Measurements from ENCODE around the gene TPSG1.
"Not testable (repeated sequence)": the region's sequence is repeated elsewhere in the genome, so short reads cannot be mapped to it uniquely, and the experiment has no call there.

TPSG1 gene

DNA sequence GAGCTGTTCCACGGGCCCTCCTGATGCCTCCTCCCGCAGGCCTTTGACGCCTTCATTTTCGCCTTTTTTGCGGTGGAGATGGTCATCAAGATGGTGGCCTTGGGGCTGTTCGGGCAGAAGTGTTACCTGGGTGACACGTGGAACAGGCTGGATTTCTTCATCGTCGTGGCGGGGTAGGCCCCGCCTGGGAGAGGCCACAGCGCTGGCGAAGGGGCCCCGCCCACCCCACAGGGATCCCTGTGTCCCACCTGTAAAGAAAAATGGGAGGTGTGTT, 29.7 kb downstream of the TPSG1 start:
- Histone ChIP-seq H3K27me3 (ENCODE audit: control insufficient read depth, insufficient read depth, low read length, poor library complexity, severe bottlenecking) (no peaks in the 10 kb centered on the region), H3K4me3 (ENCODE audit: insufficient read depth, low read depth, low read length) (no peak overlapping the region), H3K27ac (ENCODE audit: insufficient read depth, low read depth, low read length, poor library complexity, severe bottlenecking) (no peak overlapping the region), H3K36me3 (ENCODE audit: control insufficient read depth, insufficient read depth, low read length) (no peaks in the 10 kb centered on the region), H3K9me3 (ENCODE audit: control insufficient read depth, low read length) (no peaks in the 10 kb centered on the region), H3K4me1 (ENCODE audit: control insufficient read depth, insufficient read depth, low read length) (peaks cover 6% of the 10 kb centered on the region)
- 90 to 92% methylated on average over 14 of the region's 14 CpGs for WGBS, 2 experiments

DNA sequence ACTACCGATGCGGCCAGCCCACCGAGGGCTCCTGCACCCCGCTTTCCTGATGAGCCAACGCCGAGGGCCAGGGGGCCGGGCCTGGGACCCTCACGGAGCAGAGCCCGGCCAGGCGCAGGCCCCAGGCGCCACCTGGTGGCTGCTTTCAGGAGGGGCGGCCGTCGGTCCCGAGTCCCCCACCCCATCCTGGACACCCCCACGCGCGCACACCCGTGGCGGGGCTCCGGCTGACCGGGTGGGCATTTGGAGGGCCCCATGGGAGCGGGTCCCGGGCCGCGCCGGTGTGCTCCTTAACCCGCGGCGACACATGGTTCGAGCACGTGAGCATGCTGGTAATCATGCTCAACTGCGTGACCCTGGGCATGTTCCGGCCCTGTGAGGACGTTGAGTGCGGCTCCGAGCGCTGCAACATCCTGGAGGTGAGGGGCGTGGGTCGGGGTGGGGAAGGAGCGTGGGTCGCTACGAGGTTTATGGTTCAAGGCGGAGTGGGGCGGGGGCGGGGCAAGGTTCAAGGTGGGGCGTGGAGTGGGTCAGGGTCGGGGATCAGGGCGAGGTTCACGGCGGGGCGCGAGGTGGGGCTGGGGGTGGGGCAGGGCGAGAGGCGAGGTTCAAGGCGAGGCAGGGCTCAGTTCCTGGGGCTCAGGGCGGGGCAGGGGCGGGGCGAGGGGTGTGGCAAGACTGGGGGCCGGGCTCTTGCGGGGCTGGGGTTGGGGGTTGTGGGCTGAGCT, 30.2 kb downstream of the TPSG1 start:
- no peak overlapping the region for H3K27ac ChIP-seq (ENCODE audit: insufficient read depth, low read depth, low read length, poor library complexity, severe bottlenecking)
- no peaks in the 10 kb centered on the region for H3K36me3 ChIP-seq (ENCODE audit: control insufficient read depth, insufficient read depth, low read length)
- 71% methylated on average over 61 of the region's 61 CpGs for WGBS, 2 experiments
- H3K4me1 ChIP-seq (ENCODE audit: control insufficient read depth, insufficient read depth, low read length) = peaks cover 6% of the 10 kb centered on the region
- no peaks in the 10 kb centered on the region for H3K27me3 ChIP-seq (ENCODE audit: control insufficient read depth, insufficient read depth, low read length, poor library complexity, severe bottlenecking)
- H3K4me3 ChIP-seq (ENCODE audit: insufficient read depth, low read depth, low read length) = no peak overlapping the region
- no peaks in the 10 kb centered on the region for H3K9me3 ChIP-seq (ENCODE audit: control insufficient read depth, low read length)

DNA sequence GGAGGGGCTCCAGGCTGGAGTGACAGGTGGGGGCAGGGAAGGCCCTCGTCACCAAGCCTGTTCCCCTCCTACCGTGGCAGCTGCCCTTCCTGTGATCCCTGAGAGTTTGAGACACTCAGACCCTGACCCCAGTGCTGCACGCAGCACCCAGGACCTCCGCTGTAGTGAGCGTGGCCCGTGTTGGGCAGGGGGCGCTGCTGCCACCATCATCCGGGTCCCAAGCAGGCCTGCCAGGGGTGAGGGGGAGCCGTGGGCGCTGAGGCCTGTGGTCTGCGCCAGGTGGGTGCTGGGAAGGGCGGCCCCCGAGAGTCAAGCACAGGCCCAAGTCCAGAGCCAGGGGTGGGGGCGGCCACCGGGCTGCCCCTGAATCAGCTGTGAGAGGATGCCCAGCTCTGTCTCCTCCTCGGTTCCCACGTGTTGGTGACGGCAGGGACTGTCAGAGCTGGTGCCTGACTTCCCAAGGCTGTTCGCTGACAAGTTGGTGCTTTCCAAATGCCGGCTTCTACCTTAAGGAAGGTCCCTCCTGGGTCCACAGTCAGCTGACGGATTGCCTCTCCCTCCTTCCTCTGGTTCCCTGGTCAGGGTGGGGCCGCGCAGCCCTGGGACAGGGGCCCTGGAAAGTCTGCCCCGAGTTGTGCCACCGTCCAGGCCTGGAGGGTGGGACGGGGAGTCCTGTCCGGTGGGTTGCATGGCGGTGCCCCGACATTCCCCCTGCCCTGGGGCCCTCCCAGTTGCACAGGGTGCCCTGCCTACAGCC, 31.1 kb downstream of the TPSG1 start:
- Histone ChIP-seq H3K4me1 (ENCODE audit: control insufficient read depth, insufficient read depth, low read length) (peaks cover 6% of the 10 kb centered on the region), H3K27ac (ENCODE audit: insufficient read depth, low read depth, low read length, poor library complexity, severe bottlenecking) (no peak overlapping the region), H3K27me3 (ENCODE audit: control insufficient read depth, insufficient read depth, low read length, poor library complexity, severe bottlenecking) (no peaks in the 10 kb centered on the region), H3K36me3 (ENCODE audit: control insufficient read depth, insufficient read depth, low read length) (no peaks in the 10 kb centered on the region), H3K4me3 (ENCODE audit: insufficient read depth, low read depth, low read length) (no peak overlapping the region), H3K9me3 (ENCODE audit: control insufficient read depth, low read length) (no peaks in the 10 kb centered on the region)
- WGBS, 2 experiments = 86 to 87% methylated on average over 29 of the region's 29 CpGs

DNA sequence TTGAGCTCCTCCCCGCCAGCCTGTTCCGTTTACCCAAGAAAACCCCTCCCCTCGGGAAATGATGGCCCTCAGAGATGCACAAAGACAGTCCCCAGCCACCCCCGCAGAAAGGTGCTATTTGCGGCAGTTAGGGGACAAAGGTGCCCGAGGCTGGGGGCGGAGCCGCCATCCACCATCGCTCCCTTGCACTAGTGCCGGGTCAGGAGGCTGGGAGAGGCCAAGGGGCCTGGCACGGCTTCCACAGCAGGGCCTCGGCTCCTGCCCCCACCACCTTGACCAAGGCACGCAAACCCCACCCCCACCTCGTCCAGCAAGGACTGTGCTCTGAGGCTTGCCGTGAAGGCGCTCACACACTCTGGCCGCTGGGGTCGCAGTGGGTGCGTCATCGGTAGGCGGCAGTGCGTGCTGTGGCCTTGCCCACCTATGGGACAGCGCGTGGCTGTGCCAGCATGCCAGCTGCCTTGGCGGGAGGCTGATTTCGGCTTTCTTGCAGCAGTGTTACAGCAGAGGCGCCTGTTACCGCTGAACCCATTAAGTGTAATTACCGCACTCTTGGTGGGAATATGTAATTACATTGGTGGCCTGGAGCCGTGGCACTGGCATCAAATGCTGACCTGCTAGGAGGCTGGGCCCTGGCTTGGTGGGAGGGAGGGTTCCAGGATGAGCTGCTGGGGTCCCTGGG, 31.8 kb downstream of the TPSG1 start:
- H3K27ac ChIP-seq (ENCODE audit: insufficient read depth, low read depth, low read length, poor library complexity, severe bottlenecking) = no peak overlapping the region
- peaks cover 6% of the 10 kb centered on the region for H3K4me1 ChIP-seq (ENCODE audit: control insufficient read depth, insufficient read depth, low read length)
- 88 to 89% methylated on average over 30 of the region's 30 CpGs for WGBS, 2 experiments
- H3K4me3 ChIP-seq (ENCODE audit: insufficient read depth, low read depth, low read length) = no peak overlapping the region
- H3K36me3 ChIP-seq (ENCODE audit: control insufficient read depth, insufficient read depth, low read length) = no peaks in the 10 kb centered on the region
- no peaks in the 10 kb centered on the region for H3K27me3 ChIP-seq (ENCODE audit: control insufficient read depth, insufficient read depth, low read length, poor library complexity, severe bottlenecking)
- H3K9me3 ChIP-seq (ENCODE audit: control insufficient read depth, low read length) = no peaks in the 10 kb centered on the region

DNA sequence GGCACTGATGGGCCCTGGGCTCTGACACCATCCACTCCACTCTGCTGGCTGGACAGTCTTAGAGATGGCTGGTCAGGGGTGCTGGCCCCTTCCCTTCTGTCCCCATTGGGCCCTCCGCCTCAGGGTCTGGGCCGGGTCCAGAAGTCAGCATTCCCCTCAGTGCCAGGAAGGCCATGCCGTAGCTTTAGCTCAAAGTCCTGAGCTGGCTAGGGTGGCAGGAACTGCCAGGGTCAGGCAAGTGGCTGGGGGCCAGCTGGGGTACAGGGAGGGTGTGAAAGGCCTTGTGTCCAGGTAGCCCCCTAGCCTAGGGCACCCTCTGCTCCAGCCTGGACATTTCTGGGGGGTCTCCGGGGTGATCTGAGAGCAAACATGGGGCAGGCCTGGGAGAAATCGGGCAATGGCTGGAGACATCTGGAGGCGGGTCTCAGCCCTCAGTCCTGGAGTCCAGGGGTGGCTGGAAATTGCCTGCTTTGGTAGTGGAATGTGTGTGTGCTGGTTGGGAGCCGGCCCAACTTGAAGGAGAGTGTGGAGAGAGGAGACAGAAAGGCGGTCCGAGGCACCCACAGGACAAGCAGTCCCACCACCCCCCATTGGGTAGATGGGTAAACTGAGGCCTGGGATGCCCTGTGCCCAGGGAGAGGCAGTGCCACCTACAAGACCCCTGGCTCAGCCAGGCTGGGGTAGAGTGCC, 32.5 kb downstream of the TPSG1 start:
- H3K27me3 ChIP-seq (ENCODE audit: control insufficient read depth, insufficient read depth, low read length, poor library complexity, severe bottlenecking) = no peaks in the 10 kb centered on the region
- no peak overlapping the region for H3K4me3 ChIP-seq (ENCODE audit: insufficient read depth, low read depth, low read length)
- H3K27ac ChIP-seq (ENCODE audit: insufficient read depth, low read depth, low read length, poor library complexity, severe bottlenecking) = no peak overlapping the region
- 91 to 95% methylated on average over 9 of the region's 9 CpGs for WGBS, 2 experiments
- H3K4me1 ChIP-seq (ENCODE audit: control insufficient read depth, insufficient read depth, low read length) = peaks cover 6% of the 10 kb centered on the region
- H3K9me3 ChIP-seq (ENCODE audit: control insufficient read depth, low read length) = no peaks in the 10 kb centered on the region
- H3K36me3 ChIP-seq (ENCODE audit: control insufficient read depth, insufficient read depth, low read length) = no peaks in the 10 kb centered on the region

DNA sequence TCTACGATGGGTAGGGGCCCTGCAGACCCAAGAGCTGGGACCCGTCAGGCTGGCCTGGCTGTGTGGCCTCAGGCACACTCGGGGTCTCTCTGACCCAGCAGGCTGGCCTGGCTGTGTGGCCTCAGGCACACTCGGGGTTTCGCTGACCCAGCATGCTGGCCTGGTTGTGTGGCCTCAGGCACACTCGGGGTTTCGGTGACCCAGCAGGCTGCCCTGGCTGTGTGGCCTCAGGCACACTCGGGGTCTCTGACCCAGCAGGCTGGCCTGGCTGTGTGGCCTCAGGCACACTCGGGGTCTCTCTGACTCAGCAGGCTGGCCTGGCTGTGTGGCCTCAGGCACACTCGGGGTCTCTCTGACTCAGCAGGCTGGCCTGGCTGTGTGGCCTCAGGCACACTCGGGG, 34.3 kb downstream of the TPSG1 start:
- not testable (repeated sequence) for H3K4me1 ChIP-seq (ENCODE audit: control insufficient read depth, insufficient read depth, low read length); H3K4me3 ChIP-seq (ENCODE audit: insufficient read depth, low read depth, low read length); H3K9me3 ChIP-seq (ENCODE audit: control insufficient read depth, low read length); H3K36me3 ChIP-seq (ENCODE audit: control insufficient read depth, insufficient read depth, low read length); H3K27ac ChIP-seq (ENCODE audit: insufficient read depth, low read depth, low read length, poor library complexity, severe bottlenecking); H3K27me3 ChIP-seq (ENCODE audit: control insufficient read depth, insufficient read depth, low read length, poor library complexity, severe bottlenecking)
- 93 to 94% methylated on average over 11 of the region's 11 CpGs for WGBS, 2 experiments

DNA sequence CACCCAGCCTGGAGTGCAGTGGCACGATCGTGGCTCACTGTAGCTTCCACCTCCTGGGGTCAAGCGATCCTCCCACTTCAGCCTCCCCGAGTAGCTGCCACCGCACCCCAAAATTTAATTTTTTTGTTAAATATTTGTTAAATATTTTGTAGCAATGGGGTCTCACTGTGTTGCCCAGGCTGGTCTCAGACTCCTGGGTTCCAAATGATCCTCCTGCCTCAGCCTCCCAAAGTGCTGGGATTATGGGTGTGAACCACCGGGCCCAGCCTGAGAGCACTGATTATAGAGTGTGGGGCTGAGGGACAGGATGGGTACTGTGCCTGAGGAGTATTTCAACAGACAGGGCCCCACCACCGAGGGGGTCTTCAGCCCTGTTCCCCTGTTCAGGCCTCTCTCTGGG, 35.6 kb downstream of the TPSG1 start:
- peaks cover 6% of the 10 kb centered on the region for H3K4me1 ChIP-seq (ENCODE audit: control insufficient read depth, insufficient read depth, low read length)
- WGBS, 2 experiments = 97 to 98% methylated on average over 5 of the region's 7 CpGs
- H3K27me3 ChIP-seq (ENCODE audit: control insufficient read depth, insufficient read depth, low read length, poor library complexity, severe bottlenecking) = no peaks in the 10 kb centered on the region
- no peaks in the 10 kb centered on the region for H3K9me3 ChIP-seq (ENCODE audit: control insufficient read depth, low read length)
- H3K4me3 ChIP-seq (ENCODE audit: insufficient read depth, low read depth, low read length) = no peak overlapping the region
- H3K36me3 ChIP-seq (ENCODE audit: control insufficient read depth, insufficient read depth, low read length) = no peaks in the 10 kb centered on the region
- H3K27ac ChIP-seq (ENCODE audit: insufficient read depth, low read depth, low read length, poor library complexity, severe bottlenecking) = no peak overlapping the region

DNA sequence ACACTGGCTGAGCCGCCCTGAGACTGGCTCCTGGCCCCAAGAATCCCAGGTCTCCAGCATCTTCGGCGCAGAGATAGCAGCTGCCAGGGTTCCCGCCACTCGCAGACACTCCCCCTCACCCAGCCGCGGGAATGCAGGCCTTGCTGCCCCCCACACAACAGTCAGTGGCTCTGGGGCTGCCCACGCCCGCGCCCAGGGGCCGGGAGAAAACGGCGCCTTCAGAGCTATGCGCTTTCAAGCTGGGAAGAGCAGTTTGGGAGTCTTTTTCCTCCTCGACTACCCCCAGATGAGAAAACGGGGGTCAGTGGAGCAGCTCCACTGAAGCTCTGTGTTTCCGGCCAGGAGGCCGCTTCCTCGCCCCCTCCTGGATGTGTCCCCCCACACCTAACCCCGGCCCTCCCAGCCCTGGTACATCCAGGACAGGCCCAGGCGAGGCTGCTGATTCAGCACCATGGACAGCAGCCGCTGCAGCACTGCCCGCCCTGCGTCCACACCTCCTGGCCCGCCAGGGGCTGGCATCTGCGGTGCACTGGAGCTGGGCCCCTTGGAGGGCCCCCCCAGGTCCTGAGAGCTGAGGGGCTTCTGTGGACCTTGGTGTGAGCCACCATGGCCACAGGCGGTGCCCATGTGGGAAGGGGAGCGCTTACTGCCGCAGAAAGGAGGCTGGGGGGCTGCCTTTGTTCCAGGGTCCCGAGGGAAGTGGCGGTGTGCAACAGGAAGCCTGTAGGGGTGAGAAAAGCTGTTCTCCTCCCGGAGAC, 36.5 kb downstream of the TPSG1 start:
- peaks cover 11% of the 10 kb centered on the region for H3K4me1 ChIP-seq (ENCODE audit: control insufficient read depth, insufficient read depth, low read length)

DNA sequence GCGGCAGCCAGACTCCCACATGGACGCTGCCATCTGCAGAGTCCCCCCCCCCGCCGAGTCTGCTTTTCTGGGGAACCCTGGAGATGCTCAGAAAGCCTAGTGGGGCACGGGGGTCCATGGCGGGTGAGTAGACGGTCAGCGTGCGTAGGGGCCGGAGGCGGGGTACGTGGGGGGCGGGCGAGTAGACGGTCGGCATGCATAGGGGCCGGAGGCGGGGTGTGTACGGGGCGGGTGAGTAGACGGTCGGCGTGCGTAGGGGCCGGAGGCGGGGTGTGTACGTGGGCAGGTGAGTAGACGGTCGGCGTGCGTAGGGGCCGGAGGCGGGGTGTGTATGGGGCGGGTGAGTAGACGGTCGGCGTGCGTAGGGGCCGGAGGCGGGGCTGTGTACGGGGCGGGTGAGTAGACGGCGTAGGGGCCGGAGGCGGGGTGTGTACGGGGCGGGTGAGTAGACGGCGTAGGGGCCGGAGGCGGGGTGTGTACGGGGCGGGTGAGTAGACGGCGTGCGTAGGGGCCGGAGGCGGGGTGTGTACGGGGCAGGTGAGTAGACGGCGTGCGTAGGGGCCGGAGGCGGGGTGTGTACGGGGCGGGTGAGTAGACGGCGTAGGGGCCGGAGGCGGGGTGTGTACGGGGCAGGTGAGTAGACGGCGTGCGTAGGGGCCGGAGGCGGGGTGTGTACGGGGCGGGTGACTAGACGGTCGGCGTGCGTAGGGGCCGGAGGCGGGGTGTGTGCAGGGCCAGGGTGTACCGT, 39.4 kb downstream of the TPSG1 start:
- H3K27ac ChIP-seq (ENCODE audit: insufficient read depth, low read depth, low read length, poor library complexity, severe bottlenecking); H3K36me3 ChIP-seq (ENCODE audit: control insufficient read depth, insufficient read depth, low read length); H3K27me3 ChIP-seq (ENCODE audit: control insufficient read depth, insufficient read depth, low read length, poor library complexity, severe bottlenecking); H3K9me3 ChIP-seq (ENCODE audit: control insufficient read depth, low read length); H3K4me3 ChIP-seq (ENCODE audit: insufficient read depth, low read depth, low read length): not testable (repeated sequence)
- WGBS, 2 experiments = 92 to 93% methylated on average over 77 to 79 of the region's 86 CpGs
- H3K4me1 ChIP-seq (ENCODE audit: control insufficient read depth, insufficient read depth, low read length) = peaks cover 19% of the 10 kb centered on the region

More for the DNA sequence above, 36.5 kb downstream of the TPSG1 start:
- no peaks in the 10 kb centered on the region for H3K9me3 ChIP-seq (ENCODE audit: control insufficient read depth, low read length)
- no peak overlapping the region for H3K4me3 ChIP-seq (ENCODE audit: insufficient read depth, low read depth, low read length)
- no peak overlapping the region for H3K27ac ChIP-seq (ENCODE audit: insufficient read depth, low read depth, low read length, poor library complexity, severe bottlenecking)
- 64% methylated on average over 32 of the region's 32 CpGs for WGBS, 2 experiments
- H3K27me3 ChIP-seq (ENCODE audit: control insufficient read depth, insufficient read depth, low read length, poor library complexity, severe bottlenecking) = no peaks in the 10 kb centered on the region
- no peaks in the 10 kb centered on the region for H3K36me3 ChIP-seq (ENCODE audit: control insufficient read depth, insufficient read depth, low read length)

All from ectodermal cell (in vitro differentiated cells).